ENCODE data around the gene ISCA2. TPM values are rescaled to one million over a fixed set of nuclear protein-coding genes. Genes with fewer than 3 reads are reported as not detected.

Gene ISCA2
- total RNA-seq, 1 donor from 2014 or later, result 31.4 TPM

GRCh38 chr14:74509587-74510222 lies 16.1 kb downstream of the ISCA2 start:
- peaks cover 4% of the 10 kb centered on the region for H3K27me3 Mint-ChIP-seq (ENCODE audit: unreplicated experiment)
- no peak for TF ChIP-seq CTCF (IDR thresholded peaks at IDR 0.05; ENCODE audit: unreplicated experiment)
- no peak overlapping the region for H3K27ac Mint-ChIP-seq (ENCODE audit: unreplicated experiment)
- H3K36me3 Mint-ChIP-seq (ENCODE audit: low read depth, unreplicated experiment), result peaks cover 11% of the 10 kb centered on the region
- H3K4me3 Mint-ChIP-seq (ENCODE audit: unreplicated experiment), result no peak overlapping the region
- no peak for DNase-seq (ENCODE audit: low spot score)
- no peaks in the 10 kb centered on the region for H3K9me3 Mint-ChIP-seq (ENCODE audit: unreplicated experiment)
- H3K4me1 Mint-ChIP-seq (ENCODE audit: unreplicated experiment), result no peaks in the 10 kb centered on the region

GRCh38 chr14:74510223-74510931 lies 16.8 kb downstream of the ISCA2 start:
- Mint-ChIP-seq H3K27me3 (ENCODE audit: unreplicated experiment) (peaks cover 4% of the 10 kb centered on the region), H3K4me3 (ENCODE audit: unreplicated experiment) (no peak overlapping the region), H3K36me3 (ENCODE audit: low read depth, unreplicated experiment) (peaks cover 11% of the 10 kb centered on the region), H3K9me3 (ENCODE audit: unreplicated experiment) (no peaks in the 10 kb centered on the region), H3K27ac (ENCODE audit: unreplicated experiment) (no peak overlapping the region), H3K4me1 (ENCODE audit: unreplicated experiment) (no peaks in the 10 kb centered on the region)
- DNase-seq (ENCODE audit: low spot score), result no peak
- no peak for TF ChIP-seq CTCF (IDR thresholded peaks at IDR 0.05; ENCODE audit: unreplicated experiment)

- Mint-ChIP-seq H3K36me3 (ENCODE audit: low read depth, unreplicated experiment) (peaks cover 11% of the 10 kb centered on the region), H3K9me3 (ENCODE audit: unreplicated experiment) (no peaks in the 10 kb centered on the region), H3K27ac (ENCODE audit: unreplicated experiment) (no peak overlapping the region), H3K4me1 (ENCODE audit: unreplicated experiment) (peaks cover 5% of the 10 kb centered on the region), H3K27me3 (ENCODE audit: unreplicated experiment) (peaks cover 4% of the 10 kb centered on the region), H3K4me3 (ENCODE audit: unreplicated experiment) (no peak overlapping the region)
- no peak for DNase-seq (ENCODE audit: low spot score)
- TF ChIP-seq CTCF (IDR thresholded peaks at IDR 0.05; ENCODE audit: unreplicated experiment), result no peak
Observed at GRCh38 chr14:74510959-74511409, 17.4 kb downstream of the ISCA2 start.

GRCh38 chr14:74511966-74512830 lies 18.6 kb downstream of the ISCA2 start:
- Mint-ChIP-seq H3K9me3 (ENCODE audit: unreplicated experiment) (no peaks in the 10 kb centered on the region), H3K4me3 (ENCODE audit: unreplicated experiment) (no peak overlapping the region), H3K27me3 (ENCODE audit: unreplicated experiment) (peaks cover 4% of the 10 kb centered on the region), H3K4me1 (ENCODE audit: unreplicated experiment) (peaks cover 10% of the 10 kb centered on the region), H3K36me3 (ENCODE audit: low read depth, unreplicated experiment) (peaks cover 6% of the 10 kb centered on the region), H3K27ac (ENCODE audit: unreplicated experiment) (no peak overlapping the region)
- DNase-seq (ENCODE audit: low spot score), result no peak
- no peak for TF ChIP-seq CTCF (IDR thresholded peaks at IDR 0.05; ENCODE audit: unreplicated experiment)

All from endothelial cell (in vitro differentiated cells).